Left lobe of liver (tissue), 2 donors: ENCODE results near the gene LENG1. TPM values are rescaled to one million over a fixed set of nuclear protein-coding genes. Genes with fewer than 3 reads are reported as not detected.
A peak's percentile ranks its signal among the peaks of the same experiment; 100 is the strongest.
"Not testable (repeated sequence)": the region's sequence is repeated elsewhere in the genome, so short reads cannot be mapped to it uniquely, and the experiment has no call there.

ENCODE experiments used
- ATAC-seq: fragments of 200-7000 bp; cut with Tn5 transposase; one replicate; pipeline ENCODE4 v1.9.1; 2020; ENCODE audit warnings: mild to moderate bottlenecking, moderate library complexity
- DNase-seq: peaks from one replicate; pipeline ENCODE4 v3.0.0-alpha.2; 2020; ENCODE audit warnings: low spot score
- total RNA-seq: library from RNA; stranded (reverse); gene quantifications from one replicate; pipeline ENCODE4 v1.2.1, GENCODE V29; 2021
- donor health status: DM: no; HTN: no; CAD: no; lungs with moderate emphysema.
- donor health status: DM: no; HTN: yes; CAD: no.

Gene LENG1
- 1.3 TPM for total RNA-seq

DNA sequence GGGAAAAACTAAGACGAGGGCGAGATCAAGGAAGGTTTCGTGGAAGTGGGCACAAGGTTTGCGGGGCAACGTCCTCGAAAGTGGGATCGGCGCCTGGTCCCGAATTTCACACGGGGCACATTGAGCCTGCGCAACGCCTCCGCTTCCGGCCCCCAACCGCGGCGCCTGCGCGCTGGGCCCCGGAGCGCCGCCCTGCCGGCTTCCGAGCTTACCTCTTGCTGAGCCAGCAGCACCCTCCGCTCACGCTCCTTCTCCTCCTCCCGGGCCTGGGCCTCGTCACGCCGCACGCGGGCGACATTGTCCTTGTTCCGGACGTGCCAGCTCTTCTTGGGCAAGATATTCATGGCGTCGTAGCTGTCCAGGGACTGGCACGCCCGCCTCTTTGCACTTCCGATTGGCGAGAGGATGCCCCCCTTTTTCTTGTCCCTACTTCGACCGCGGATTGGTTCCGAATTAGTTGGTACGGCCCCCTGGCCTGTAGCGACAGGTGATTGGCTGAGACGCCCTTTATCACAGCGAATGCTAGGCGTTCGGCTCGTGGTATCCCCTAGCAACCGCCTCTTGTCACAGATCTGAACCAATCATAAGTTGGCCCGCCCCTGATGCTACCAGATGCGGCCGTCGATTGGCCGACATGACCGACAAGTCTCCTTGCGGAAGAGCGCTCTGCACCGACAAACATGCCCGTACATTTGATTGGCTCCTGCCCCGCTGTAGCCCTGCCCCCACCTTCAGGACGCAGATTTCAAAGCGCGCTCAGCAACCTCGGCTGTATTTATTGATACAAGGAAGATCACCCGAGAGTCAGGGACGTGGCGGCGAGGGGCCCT lies at the start of gene LENG1:
LENG1 (minus strand) TSS at position 370 of the 830 bp plus-strand sequence; CDS start at position 344, 26 bp downstream.
- DNase-seq (peak; percentile 100), ATAC-seq (peak; percentile 81)

DNA sequence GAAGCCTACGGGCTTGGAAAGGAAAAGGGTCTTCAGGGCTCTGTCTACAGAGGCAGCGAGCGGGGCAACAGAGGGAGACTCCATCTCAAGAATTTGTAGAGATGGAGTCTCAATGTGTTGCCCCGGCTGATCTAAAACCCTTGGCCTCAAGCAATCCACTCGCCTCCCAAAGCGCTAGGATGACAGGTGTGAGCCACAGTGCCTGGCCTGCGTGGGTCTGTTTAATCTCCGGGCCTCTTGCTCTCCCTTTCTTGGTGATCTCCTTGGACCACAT lies 49.2 kb upstream of the LENG1 start:
- ATAC-seq: no peak

DNA sequence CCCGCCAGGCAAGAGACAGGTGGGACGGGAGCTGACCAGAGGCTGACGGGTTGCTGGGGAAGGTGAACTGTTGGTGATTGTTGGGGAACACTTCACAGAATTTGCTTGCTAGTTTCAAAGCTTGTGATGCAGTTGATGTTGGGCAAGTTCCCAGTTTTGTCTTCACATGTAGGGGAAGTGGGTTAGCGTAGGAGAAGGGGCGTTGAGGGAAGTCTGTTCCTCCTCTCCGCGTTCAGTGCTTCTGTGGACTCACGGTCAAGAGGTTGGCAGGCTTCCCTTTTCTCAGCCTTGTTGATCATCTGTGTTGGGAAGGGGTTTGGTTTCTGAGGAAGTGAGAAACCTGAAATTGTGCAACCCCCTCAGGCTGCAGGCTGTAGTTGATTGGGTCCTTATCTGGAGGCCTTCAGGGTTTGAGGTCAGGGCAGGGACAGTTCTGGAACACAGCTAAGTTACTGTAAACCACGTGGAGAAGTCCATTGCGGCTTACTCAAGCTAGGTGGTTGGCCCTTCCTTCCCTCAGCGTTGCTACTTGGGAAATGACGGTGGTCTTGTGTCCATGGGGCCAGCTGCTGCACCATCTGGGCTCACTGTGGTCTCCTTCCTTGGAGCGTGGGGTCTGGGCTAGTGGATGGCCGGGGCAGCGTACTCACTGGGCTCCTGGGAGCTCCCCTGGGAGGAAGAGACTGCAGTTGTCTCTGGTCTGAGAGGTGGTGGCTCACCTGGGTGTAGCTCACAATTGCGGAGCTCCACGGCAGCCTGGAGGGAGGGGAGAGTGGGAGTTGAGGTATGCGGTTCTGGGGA lies 48.7 kb upstream of the LENG1 start:
- peak; percentile 17 for ATAC-seq
- DNase-seq: peak; percentile 71

More for the DNA sequence above, 49.2 kb upstream of the LENG1 start:
- DNase-seq: no peak

DNA sequence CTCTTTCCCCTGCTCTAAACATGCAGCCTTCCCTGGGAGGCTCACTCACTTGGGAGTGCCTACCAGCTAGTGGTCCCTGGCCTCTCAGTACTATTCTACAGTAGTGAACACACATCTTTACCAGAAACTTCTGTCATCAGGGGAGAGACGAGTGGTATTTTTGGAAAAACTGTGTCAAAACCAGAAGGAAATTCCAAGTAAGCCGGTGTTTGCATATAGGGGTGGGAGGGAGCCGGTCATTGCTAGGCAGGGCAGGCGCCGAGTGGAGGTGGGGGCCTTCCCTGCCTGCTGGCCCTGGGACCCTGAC lies 48.1 kb upstream of the LENG1 start:
- DNase-seq (no peak), ATAC-seq (no peak)

DNA sequence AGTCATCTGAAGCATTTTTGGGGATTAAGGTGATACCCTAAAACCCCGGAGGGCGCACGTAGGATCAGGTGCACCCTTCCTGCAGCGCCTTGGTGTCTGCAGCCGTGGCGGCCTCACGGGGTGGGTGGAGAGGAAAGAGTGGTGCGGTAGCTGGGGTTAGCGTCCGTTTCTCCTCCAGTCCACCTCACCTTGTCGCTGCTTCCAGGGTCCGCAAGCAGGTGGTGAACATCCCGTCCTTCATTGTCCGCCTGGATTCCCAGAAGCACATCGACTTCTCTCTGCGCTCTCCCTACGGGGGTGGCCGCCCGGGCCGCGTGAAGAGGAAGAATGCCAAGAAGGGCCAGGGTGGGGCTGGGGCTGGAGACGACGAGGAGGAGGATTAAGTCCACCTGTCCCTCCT lies 47.7 kb upstream of the LENG1 start:
- not testable (repeated sequence) for DNase-seq, ATAC-seq

DNA sequence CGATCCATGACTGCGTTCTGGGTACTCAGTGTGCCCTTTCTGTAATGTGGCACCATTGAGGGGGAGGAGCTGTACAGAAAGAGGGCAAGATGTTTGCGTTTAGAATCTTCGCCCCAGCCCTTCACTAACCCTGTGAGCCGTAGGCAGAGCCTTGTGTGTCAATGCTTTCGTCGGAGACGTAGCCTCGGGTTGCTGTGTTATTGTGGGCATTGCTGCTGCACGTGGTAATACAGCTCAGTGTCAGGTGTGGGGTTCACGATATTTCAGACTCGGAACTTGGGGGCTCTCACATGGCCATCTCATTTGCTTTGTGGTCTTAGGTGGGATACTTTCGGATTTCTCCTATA lies 47.3 kb upstream of the LENG1 start:
- no peak for DNase-seq

DNA sequence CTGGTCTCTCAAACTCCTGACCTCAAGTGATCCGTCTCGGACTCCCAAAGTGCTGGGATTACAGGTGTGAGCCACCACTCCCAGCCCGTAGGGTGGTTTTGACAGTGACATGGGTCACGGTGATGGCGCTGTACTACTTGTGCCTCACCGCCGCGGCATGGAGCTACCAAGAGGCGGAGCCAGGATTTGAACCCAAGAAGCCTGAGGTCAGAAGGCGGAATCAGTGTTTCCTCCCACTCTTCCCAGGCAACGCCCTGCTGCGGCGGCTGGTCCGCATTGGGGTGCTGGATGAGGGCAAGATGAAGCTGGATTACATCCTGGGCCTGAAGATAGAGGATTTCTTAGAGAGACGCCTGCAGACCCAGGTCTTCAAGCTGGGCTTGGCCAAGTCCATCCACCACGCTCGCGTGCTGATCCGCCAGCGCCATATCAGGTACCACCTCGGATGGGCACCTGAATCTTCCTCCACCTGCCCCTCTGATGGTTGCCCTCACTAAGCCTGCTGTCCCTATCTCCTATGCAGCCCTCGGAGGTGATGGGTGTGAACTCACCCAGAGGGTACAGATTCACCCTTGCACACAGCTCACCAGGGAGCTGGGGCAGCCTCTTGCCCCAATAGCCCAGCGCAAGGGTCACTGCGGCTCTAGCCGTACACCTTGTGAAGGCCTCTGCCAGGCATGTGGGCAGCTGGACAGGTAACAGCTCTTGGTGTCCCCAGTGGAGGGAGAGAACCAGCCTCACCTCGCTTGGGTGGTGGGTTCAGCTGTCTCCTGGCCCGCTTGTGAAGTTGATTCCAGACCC lies 46.7 kb upstream of the LENG1 start:
- no peak for DNase-seq
- no peak for ATAC-seq

More for the DNA sequence above, 47.3 kb upstream of the LENG1 start:
- ATAC-seq: no peak

DNA sequence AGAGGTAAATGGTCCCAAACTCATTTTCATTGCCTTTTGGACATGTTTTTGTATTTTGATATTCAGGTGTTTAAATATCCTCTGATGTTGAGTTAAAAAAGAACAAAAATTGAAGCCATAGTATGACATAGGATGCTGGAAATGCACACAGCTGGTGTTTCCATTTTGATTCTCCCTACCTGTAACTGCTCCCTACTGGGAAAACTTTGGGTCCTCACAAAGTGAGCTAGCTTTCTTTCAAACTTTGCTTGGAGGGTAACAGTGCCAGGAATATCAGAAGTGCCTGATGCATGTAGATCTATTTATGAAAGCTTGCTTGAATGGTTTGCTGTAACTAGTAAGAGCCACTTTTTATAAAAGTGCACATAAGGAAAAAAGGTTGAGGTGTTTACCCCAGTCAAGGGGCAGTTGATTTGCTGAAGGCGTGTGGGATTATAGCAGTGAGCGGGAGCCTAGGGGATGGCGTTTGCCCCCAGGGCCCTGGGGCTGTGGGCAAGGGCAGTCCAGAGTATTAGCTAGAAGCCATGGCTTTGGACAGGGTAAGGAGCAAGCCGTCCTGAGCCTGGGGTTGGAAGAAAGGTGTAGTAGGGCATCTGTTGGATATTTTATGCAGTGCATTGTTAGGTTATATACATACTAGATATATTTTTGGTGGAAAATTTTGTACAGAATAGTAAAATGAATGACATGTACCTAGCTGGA lies 45.4 kb upstream of the LENG1 start:
- no peak for DNase-seq
- ATAC-seq: no peak

DNA sequence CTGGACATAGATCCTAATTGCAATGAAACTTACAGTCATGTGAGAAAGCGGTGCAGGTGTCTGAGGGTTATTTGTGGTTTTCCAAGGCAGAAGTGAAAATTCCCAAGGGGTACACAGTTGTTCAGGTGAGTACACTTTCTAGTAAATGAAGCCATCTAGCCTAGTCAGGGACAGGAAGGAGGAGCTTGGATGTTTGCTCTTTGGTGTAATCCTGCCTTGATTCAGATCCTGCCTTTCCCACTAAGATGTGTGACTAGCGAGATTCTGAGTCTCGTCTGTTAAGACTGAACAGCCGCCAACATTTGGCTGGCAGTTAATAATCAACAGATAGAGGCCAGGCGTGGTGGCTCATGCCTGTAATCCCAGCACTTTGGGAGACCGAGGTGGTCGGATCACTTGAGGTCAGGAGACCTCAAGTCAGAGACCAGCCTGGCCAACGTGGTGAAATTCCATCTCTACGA lies 43.7 kb upstream of the LENG1 start:
- DNase-seq (peak; percentile 79), ATAC-seq (peak; percentile 58)

DNA sequence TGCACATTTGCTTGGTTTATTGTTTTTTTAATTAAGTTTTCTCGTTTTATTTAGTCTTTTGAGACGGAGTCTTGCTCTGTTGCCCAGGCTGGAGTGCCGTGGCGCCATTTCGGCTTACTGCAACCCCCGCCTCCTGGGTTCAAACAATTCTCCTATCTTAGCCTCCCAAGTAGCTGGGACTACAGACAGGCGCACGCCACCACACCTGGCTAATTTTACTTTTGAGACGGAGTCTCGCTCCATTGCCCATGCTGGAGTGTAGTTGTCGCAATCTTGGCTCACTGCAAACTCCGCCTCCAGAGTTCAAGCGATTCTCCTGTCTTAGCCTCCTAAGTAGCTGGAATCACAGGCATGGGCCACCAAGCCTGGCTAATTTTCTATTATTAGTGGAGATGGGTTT lies 42.5 kb upstream of the LENG1 start:
- no peak for ATAC-seq
- DNase-seq: no peak

DNA sequence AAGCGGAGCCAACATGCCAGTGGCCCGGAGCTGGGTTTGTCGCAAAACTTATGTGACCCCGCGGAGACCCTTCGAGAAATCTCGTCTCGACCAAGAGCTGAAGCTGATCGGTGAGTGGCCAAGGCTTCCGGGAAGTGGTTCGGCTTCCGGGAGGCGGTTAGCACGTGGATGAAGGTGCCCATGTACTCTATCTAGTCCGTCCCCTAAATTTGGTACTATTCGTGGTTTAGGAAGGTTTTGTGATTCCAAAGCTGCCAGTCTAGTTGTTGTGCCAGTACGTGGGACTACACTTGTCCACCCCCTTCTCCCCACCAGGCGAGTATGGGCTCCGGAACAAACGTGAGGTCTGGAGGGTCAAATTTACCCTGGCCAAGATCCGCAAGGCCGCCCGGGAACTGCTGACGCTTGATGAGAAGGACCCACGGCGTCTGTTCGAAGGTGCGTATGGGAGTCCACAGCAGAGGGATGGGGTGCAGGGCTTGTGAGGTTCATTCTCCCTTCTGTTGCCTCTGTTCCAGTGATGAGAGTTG lies 41.7 kb upstream of the LENG1 start:
- no peak for DNase-seq

DNA sequence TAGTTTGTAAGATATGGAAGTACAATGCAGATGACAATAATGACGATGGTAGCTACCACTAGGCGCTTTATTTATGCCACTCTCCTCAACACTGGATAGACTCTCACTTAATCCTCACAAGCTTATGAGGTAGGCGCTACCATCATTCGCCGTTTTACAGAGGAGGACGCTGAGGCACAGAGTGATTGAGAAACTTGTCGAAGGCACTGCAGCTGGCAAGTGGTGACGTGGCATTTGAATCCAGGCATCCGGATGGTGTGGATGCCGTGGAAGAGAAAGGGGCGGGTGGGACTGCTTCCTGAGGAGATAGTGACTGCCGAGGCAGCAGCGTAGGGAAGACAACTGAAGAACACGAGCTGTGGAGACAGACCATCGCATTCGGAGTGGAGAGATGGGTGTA lies 39.9 kb upstream of the LENG1 start:
- DNase-seq: no peak
- ATAC-seq: no peak

More for the DNA sequence above, 41.7 kb upstream of the LENG1 start:
- no peak for ATAC-seq

DNA sequence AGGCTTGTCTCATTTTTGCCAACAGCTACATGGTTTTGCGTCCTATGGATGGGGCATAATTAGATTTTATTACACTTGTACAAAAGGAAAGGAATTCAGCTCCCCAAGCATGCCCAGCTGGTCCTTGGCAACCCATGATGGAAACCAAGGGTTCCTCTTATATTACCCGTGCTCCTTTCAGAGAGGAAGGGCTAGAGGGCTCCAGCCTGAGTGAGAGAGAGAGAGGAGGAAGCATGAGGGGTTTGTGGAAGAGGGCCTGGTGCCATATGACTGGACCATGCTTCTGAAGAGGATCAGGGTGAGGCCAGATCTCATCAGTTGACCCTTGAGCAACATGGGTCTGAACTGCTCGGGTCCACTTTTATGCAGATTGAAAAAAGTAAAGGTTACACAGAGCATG lies 37.6 kb upstream of the LENG1 start:
- DNase-seq (no peak), ATAC-seq (no peak)

DNA sequence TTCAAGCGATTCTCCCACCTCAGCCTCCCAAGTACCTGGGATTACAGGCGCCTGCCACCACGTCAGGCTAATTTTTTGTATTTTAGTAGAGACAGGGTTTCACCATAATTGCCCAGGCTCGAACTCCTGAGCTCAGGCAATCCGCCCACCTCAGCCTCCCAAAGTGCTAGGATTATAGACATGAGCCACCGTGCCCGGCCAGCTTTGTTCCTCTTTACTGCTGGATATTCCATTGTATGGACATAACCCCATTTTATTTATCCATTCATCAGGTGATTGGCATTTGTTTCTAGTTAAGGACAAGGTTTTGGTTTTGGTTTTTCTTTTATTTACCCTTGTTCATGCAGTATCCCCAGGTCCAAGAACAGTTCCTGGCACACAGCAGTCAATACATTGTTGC lies 37.0 kb upstream of the LENG1 start:
- no peak for DNase-seq
- peak; percentile 36 for ATAC-seq

DNA sequence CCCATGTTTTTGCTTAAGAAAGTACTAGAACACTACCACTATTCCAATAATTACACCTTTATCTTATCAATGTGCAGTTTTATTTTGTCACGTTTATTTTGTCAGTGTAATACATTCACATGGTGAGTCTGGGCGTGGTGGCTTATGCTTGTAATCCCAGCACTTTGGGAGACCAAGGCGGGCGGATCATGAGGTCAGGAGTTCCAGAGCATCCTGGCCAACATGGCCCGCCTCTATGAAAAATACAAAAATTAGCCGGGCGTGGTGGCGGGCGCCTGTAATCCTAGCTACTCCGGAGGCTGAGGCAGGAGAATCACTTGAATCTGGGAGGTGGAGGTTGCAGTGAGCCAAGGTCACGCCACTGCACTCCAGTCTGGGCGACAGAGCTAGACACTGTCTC lies 34.9 kb upstream of the LENG1 start:
- not testable (repeated sequence) for ATAC-seq, DNase-seq

DNA sequence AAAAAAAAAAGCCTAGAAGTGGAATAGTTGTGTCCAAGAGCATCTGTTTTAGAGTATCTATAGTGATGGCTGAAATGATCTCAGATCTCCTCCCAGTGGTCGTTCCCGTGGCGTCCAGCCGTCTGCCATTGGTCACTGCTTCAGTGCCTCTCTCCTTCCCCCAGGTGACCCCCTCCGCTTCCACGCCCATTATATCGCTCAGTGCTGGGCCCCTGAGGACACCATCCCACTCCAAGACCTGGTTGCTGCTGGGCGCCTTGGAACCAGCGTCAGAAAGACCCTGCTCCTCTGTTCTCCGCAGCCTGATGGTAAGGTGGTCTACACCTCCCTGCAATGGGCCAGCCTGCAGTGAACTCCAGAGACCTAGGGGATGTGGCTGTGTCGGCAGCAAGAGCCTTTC lies 33.5 kb upstream of the LENG1 start:
- DNase-seq (no peak), ATAC-seq (no peak)

DNA sequence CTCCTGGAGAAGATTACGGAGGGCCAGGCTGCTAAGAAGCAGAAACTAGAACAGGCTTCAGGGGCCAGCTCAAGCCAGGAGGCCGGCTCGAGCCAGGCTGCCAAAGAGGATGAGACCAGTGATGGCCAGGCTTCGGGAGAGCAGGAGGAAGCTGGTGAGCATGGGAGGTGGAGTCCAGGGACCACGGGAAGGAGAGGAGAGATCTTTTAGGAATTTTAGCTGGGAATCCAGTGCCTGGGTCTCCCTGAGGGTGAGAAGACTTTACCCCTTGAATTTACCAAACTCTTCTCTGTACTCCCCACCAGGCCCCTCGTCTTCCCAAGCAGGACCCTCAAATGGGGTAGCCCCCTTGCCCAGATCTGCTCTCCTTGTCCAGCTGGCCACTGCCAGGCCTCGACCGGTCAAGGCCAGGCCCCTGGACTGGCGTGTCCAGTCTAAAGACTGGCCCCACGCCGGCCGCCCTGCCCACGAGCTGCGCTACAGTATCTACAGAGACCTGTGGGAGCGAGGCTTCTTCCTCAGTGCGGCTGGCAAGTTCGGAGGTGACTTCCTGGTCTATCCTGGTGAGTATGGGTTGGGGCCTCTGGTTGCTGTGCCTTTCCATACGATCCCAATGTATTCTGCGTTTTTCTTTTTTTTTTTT lies 32.4 kb upstream of the LENG1 start:
- DNase-seq (no peak), ATAC-seq (no peak)

DNA sequence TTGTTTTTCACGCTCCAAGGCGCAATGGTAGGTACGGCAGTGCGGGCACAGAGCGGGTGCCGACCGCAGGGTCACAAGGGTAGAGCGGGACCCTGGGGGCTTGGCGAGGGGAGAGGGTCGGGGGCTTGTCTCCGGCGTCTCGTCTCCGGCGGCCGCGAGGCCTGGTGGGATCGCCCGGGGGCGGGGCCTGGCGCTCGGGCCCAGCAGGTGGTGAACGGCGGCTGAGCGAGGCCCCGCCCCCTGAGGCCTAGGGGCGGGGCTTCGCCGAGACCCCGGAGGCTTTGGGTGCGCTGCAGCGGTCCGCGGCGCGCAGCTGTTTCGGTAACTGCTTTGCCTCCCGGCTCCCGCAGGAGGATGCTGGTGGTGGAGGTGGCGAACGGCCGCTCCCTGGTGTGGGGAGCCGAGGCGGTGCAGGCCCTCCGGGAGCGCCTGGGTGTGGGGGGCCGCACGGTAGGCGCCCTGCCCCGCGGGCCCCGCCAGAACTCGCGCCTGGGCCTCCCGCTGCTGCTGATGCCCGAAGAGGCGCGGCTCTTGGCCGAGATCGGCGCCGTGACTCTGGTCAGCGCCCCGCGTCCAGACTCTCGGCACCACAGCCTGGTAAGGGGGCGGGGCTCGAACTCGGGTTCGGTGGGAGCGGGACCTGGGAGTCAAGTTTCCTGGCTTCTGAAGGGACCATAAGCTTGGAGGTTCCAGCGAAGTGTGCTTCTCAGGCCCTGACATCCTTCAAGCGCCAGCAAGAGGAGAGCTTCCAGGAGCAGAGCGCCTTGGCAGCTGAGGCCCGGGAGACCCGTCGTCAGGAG lies 31.7 kb upstream of the LENG1 start, which contains the start of gene TSEN34:
TSEN34 (plus strand) TSS at position 298 of the 800 bp plus-strand sequence; CDS start at position 355, 57 bp downstream.
- ATAC-seq: peak; percentile 61

DNA sequence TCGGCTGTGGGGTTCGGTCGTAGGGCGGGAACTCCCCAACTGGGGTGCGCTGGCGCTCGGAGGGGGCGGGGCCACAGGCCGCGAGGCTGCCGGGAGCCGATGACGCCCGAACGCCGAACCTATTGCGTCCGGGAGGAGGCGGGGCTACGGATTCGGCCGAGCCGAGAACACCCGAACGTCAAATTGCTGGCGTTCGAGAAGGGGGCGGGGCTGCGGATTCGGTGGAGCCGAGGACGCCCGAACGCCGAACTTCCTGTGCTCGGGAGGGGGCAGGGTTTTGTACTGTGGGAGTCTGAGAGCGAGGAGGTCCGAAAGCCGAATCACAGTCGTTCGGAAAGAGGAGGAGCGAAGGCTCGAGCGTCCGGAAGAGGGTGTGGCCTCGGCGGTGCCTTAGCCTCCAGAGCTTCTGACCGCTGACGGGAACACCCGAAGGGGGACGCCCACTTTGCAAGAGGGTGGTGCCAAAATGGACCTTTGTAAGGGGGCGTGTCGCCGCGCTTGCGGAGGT lies 31.0 kb upstream of the LENG1 start:
- peak; percentile 100 for DNase-seq
- peak; percentile 69 for ATAC-seq

More for the DNA sequence above, 31.7 kb upstream of the LENG1 start, which contains the start of gene TSEN34:
- DNase-seq: peak; percentile 92
